ENCODE measurements around the gene MSMP. TPM values are rescaled to one million over a fixed set of nuclear protein-coding genes. Genes with fewer than 3 reads are reported as not detected.

Gene MSMP
- total and polyA plus RNA-seq, 2 donors (not counting 1 experiment from before 2014, with no cell fraction given), result not detected

GRCh38 chr9:35726931-35727330, 27.1 kb downstream of the MSMP start:
- peak overlapping the region in 3 of 4 experiments; percentile 95 to 99 (median 96) for H3K4me3 ChIP-seq (replicated peaks in 1 of 4; ENCODE audit: control extremely low read depth in 1 of 4, insufficient read depth in 1 of 4, low read depth in 3 of 4, low read length in 4 of 4)
- peak overlapping the region; percentile 100 for H3K4me2 ChIP-seq (ENCODE audit: extremely low read depth, insufficient read depth, low read length)
- H3K27me3 ChIP-seq (ENCODE audit: control insufficient read depth, insufficient read depth, low read length), result no peaks in the 10 kb centered on the region
- H3K79me2 ChIP-seq (ENCODE audit: control insufficient read depth, insufficient read depth, low read length), result peaks cover 82% of the 10 kb centered on the region
- no peak overlapping the region for H2AFZ ChIP-seq (ENCODE audit: low read length)
- no peak for TF ChIP-seq EZH2 (IDR thresholded peaks at IDR 0.05; ENCODE audit: low read length, missing control alignments)
- TF ChIP-seq CTCF (conservative IDR thresholded peaks at IDR 0.05 in 1 of 2, IDR thresholded peaks at IDR 0.05 in 1 of 2; ENCODE audit: low read depth in 1 of 2, low read length in 2 of 2), result peak; percentile 6 to 19
- H3K9me3 ChIP-seq (ENCODE audit: control insufficient read depth, insufficient read depth, low read depth, low read length), result no peaks in the 10 kb centered on the region
- peak; percentile 54 to 62 for DNase-seq (ENCODE audit: low read depth in 2 of 2)
- peak overlapping the region; percentile 94 for H3K27ac ChIP-seq (ENCODE audit: insufficient read depth, low read length)
- H3K9ac ChIP-seq (ENCODE audit: insufficient read depth, low read length), result no peak overlapping the region
- peaks cover 17% of the 10 kb centered on the region for H3K4me1 ChIP-seq (ENCODE audit: control insufficient read depth, extremely low read depth, insufficient read depth, low read length)
- H3K36me3 ChIP-seq (ENCODE audit: control insufficient read depth, insufficient read depth, low read length), result peaks cover 26% of the 10 kb centered on the region
- no peaks in the 10 kb centered on the region for H4K20me1 ChIP-seq (ENCODE audit: control insufficient read depth, extremely low read depth, insufficient read depth, low read length)

- Histone ChIP-seq H4K20me1 (ENCODE audit: control insufficient read depth, extremely low read depth, insufficient read depth, low read length) (no peaks in the 10 kb centered on the region), H3K27me3 (ENCODE audit: control insufficient read depth, insufficient read depth, low read length) (no peaks in the 10 kb centered on the region), H3K27ac (ENCODE audit: insufficient read depth, low read length) (no peak overlapping the region), H3K4me3 (replicated peaks in 1 of 4; ENCODE audit: control extremely low read depth in 1 of 4, insufficient read depth in 1 of 4, low read depth in 3 of 4, low read length in 4 of 4) (no peak overlapping the region), H3K9ac (ENCODE audit: insufficient read depth, low read length) (no peak overlapping the region), H2AFZ (ENCODE audit: low read length) (no peak overlapping the region), H3K4me1 (ENCODE audit: control insufficient read depth, extremely low read depth, insufficient read depth, low read length) (peaks cover 14% of the 10 kb centered on the region), H3K36me3 (ENCODE audit: control insufficient read depth, insufficient read depth, low read length) (peaks cover 39% of the 10 kb centered on the region), H3K79me2 (ENCODE audit: control insufficient read depth, insufficient read depth, low read length) (peaks cover 77% of the 10 kb centered on the region), H3K9me3 (ENCODE audit: control insufficient read depth, insufficient read depth, low read depth, low read length) (no peaks in the 10 kb centered on the region), H3K4me2 (ENCODE audit: extremely low read depth, insufficient read depth, low read length) (no peak overlapping the region)
- no peak for TF ChIP-seq CTCF (conservative IDR thresholded peaks at IDR 0.05 in 1 of 2, IDR thresholded peaks at IDR 0.05 in 1 of 2; ENCODE audit: low read depth in 1 of 2, low read length in 2 of 2)
- no peak for TF ChIP-seq EZH2 (IDR thresholded peaks at IDR 0.05; ENCODE audit: low read length, missing control alignments)
- DNase-seq (ENCODE audit: low read depth in 2 of 2), result no peak
These were observed 28.7 kb downstream of the MSMP start for GRCh38 chr9:35725362-35725761.

- no peak overlapping the region for H2AFZ ChIP-seq (ENCODE audit: low read length)
- H4K20me1 ChIP-seq (ENCODE audit: control insufficient read depth, extremely low read depth, insufficient read depth, low read length), result no peaks in the 10 kb centered on the region
- DNase-seq (ENCODE audit: low read depth in 2 of 2), result no peak
These were observed 30.2 kb downstream of the MSMP start for GRCh38 chr9:35723908-35724307.

More at GRCh38 chr9:35723908-35724307, 30.2 kb downstream of the MSMP start:
- Histone ChIP-seq H3K4me3 (replicated peaks in 1 of 4; ENCODE audit: control extremely low read depth in 1 of 4, insufficient read depth in 1 of 4, low read depth in 3 of 4, low read length in 4 of 4) (no peak overlapping the region), H3K9me3 (ENCODE audit: control insufficient read depth, insufficient read depth, low read depth, low read length) (no peaks in the 10 kb centered on the region), H3K27me3 (ENCODE audit: control insufficient read depth, insufficient read depth, low read length) (no peaks in the 10 kb centered on the region), H3K79me2 (ENCODE audit: control insufficient read depth, insufficient read depth, low read length) (peaks cover 65% of the 10 kb centered on the region), H3K36me3 (ENCODE audit: control insufficient read depth, insufficient read depth, low read length) (peaks cover 50% of the 10 kb centered on the region), H3K27ac (ENCODE audit: insufficient read depth, low read length) (no peak overlapping the region), H3K9ac (ENCODE audit: insufficient read depth, low read length) (no peak overlapping the region), H3K4me2 (ENCODE audit: extremely low read depth, insufficient read depth, low read length) (no peak overlapping the region), H3K4me1 (ENCODE audit: control insufficient read depth, extremely low read depth, insufficient read depth, low read length) (peaks cover 12% of the 10 kb centered on the region)
- TF ChIP-seq CTCF (conservative IDR thresholded peaks at IDR 0.05 in 1 of 2, IDR thresholded peaks at IDR 0.05 in 1 of 2; ENCODE audit: low read depth in 1 of 2, low read length in 2 of 2), result no peak
- TF ChIP-seq EZH2 (IDR thresholded peaks at IDR 0.05; ENCODE audit: low read length, missing control alignments), result no peak
